Measurements from ENCODE around the gene MSH6. TPM values are rescaled to one million over a fixed set of nuclear protein-coding genes. Genes with fewer than 3 reads are reported as not detected.

Gene MSH6
- total and polyA plus RNA-seq, 9 of the 15 experiments (the other 6 are each of a cell fraction or from before 2014, with no cell fraction given) = 15.3 to 147 (median 80.5) TPM

DNA sequence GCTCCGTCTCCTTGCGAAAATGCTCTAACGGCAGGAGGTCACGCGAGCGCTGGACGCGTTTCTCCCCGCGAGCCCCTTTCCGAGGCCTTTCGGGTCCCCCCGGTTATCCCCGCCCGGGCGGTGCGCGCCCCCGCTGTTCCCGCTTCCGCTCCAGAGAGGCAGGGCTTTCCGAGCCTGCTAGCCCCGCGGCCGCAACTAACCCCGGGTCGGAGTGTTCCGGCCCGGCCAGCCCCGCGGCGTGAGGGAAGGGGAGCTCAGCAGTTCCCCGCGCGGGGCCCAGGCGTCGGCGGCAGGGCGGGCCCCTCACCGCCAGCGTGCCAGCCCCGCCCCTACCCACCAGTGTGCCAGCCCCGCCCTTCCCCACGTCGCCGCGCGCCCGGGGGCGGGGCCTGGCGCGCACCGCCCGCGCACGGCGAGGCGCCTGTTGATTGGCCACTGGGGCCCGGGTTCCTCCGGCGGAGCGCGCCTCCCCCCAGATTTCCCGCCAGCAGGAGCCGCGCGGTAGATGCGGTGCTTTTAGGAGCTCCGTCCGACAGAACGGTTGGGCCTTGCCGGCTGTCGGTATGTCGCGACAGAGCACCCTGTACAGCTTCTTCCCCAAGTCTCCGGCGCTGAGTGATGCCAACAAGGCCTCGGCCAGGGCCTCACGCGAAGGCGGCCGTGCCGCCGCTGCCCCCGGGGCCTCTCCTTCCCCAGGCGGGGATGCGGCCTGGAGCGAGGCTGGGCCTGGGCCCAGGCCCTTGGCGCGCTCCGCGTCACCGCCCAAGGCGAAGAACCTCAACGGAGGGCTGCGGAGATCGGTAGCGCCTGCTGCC lies at the start of gene MSH6 (continued):
- TF ChIP-seq, protein P1, sequence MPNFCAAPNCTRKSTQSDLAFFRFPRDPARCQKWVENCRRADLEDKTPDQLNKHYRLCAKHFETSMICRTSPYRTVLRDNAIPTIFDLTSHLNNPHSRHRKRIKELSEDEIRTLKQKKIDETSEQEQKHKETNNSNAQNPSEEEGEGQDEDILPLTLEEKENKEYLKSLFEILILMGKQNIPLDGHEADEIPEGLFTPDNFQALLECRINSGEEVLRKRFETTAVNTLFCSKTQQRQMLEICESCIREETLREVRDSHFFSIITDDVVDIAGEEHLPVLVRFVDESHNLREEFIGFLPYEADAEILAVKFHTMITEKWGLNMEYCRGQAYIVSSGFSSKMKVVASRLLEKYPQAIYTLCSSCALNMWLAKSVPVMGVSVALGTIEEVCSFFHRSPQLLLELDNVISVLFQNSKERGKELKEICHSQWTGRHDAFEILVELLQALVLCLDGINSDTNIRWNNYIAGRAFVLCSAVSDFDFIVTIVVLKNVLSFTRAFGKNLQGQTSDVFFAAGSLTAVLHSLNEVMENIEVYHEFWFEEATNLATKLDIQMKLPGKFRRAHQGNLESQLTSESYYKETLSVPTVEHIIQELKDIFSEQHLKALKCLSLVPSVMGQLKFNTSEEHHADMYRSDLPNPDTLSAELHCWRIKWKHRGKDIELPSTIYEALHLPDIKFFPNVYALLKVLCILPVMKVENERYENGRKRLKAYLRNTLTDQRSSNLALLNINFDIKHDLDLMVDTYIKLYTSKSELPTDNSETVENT (CRISPR knock-in tag; IDR thresholded peaks at IDR 0.05) = no peak
- TF ChIP-seq KLF1 (tag; IDR thresholded peaks at IDR 0.05) (peak; percentile 64; the same call in 1 of the 2 replicates), STAG1 (CRISPR knock-in tag; IDR thresholded peaks at IDR 0.05; ENCODE audit: borderline replicate concordance) (no peak), HNRNPK (IDR thresholded peaks at IDR 0.05; ENCODE audit: low read depth, low read length, poor library complexity, severe bottlenecking) (no peak), MAZ (CRISPR knock-in tag; conservative IDR thresholded peaks at IDR 0.05 in 1 of 2, IDR thresholded peaks at IDR 0.05 in 1 of 2) (peak; percentile 70 to 90), MYNN (IDR thresholded peaks at IDR 0.05) (peak; percentile 35; the same call in 1 of the 2 replicates), MYNN (CRISPR knock-in tag; IDR thresholded peaks at IDR 0.05) (no peak), BRCA1 (IDR thresholded peaks at IDR 0.05) (no peak), BRCA1 (CRISPR knock-in tag; IDR thresholded peaks at IDR 0.05) (no peak), PHB2 (IDR thresholded peaks at IDR 0.05; ENCODE audit: low read depth) (no peak), ZNF316 (IDR thresholded peaks at IDR 0.05) (no peak), MXI1 (IDR thresholded peaks at IDR 0.05; ENCODE audit: low read depth, low read length) (no peak), E2F3 (CRISPR knock-in tag; IDR thresholded peaks at IDR 0.05) (peak; percentile 98), HDGF (IDR thresholded peaks at IDR 0.05) (no peak), ZBTB7A (IDR thresholded peaks at IDR 0.05; ENCODE audit: borderline replicate concordance, control insufficient read depth, low read depth, low read length) (peak; percentile 86; the same call in 1 of the 2 replicates), BACH1 (tag; IDR thresholded peaks at IDR 0.05) (no peak), MTA3 (IDR thresholded peaks at IDR 0.05; ENCODE audit: borderline replicate concordance) (peak; percentile 77; the same call in 1 of the 2 replicates), HLTF (IDR thresholded peaks at IDR 0.05) (no peak; the same call in 1 of the 2 replicates), FUS (optimal IDR thresholded peaks at IDR 0.05; ENCODE audit: low read depth, low read length) (no peak), PHF8 (IDR thresholded peaks at IDR 0.05; ENCODE audit: borderline replicate concordance, low read length) (peak; percentile 94; the same call in 1 of the 2 replicates)
- TF ChIP-seq, protein P2, sequence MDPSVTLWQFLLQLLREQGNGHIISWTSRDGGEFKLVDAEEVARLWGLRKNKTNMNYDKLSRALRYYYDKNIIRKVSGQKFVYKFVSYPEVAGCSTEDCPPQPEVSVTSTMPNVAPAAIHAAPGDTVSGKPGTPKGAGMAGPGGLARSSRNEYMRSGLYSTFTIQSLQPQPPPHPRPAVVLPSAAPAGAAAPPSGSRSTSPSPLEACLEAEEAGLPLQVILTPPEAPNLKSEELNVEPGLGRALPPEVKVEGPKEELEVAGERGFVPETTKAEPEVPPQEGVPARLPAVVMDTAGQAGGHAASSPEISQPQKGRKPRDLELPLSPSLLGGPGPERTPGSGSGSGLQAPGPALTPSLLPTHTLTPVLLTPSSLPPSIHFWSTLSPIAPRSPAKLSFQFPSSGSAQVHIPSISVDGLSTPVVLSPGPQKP (CRISPR knock-in tag; IDR thresholded peaks at IDR 0.05) = no peak
- TF ChIP-seq, protein P3, sequence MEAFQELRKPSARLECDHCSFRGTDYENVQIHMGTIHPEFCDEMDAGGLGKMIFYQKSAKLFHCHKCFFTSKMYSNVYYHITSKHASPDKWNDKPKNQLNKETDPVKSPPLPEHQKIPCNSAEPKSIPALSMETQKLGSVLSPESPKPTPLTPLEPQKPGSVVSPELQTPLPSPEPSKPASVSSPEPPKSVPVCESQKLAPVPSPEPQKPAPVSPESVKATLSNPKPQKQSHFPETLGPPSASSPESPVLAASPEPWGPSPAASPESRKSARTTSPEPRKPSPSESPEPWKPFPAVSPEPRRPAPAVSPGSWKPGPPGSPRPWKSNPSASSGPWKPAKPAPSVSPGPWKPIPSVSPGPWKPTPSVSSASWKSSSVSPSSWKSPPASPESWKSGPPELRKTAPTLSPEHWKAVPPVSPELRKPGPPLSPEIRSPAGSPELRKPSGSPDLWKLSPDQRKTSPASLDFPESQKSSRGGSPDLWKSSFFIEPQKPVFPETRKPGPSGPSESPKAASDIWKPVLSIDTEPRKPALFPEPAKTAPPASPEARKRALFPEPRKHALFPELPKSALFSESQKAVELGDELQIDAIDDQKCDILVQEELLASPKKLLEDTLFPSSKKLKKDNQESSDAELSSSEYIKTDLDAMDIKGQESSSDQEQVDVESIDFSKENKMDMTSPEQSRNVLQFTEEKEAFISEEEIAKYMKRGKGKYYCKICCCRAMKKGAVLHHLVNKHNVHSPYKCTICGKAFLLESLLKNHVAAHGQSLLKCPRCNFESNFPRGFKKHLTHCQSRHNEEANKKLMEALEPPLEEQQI (IDR thresholded peaks at IDR 0.05) = no peak
- TF ChIP-seq, protein P4, sequence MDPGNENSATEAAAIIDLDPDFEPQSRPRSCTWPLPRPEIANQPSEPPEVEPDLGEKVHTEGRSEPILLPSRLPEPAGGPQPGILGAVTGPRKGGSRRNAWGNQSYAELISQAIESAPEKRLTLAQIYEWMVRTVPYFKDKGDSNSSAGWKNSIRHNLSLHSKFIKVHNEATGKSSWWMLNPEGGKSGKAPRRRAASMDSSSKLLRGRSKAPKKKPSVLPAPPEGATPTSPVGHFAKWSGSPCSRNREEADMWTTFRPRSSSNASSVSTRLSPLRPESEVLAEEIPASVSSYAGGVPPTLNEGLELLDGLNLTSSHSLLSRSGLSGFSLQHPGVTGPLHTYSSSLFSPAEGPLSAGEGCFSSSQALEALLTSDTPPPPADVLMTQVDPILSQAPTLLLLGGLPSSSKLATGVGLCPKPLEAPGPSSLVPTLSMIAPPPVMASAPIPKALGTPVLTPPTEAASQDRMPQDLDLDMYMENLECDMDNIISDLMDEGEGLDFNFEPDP (CRISPR knock-in tag; IDR thresholded peaks at IDR 0.05) = 0 out of 2 replicates have a peak, but pooled peaks have one; percentile 62
